NCI-H446 treated with DMSO at 0.1 percent for 48 hours (cell line): ENCODE results near the gene PIAS1.
"Not testable (repeated sequence)": the region's sequence is repeated elsewhere in the genome, so short reads cannot be mapped to it uniquely, and the experiment has no call there.

Source experiments
- DNase-seq: peaks from one replicate; lab custom pipeline; 2025; lab: John Stamatoyannopoulos, UW

PIAS1 gene

DNA sequence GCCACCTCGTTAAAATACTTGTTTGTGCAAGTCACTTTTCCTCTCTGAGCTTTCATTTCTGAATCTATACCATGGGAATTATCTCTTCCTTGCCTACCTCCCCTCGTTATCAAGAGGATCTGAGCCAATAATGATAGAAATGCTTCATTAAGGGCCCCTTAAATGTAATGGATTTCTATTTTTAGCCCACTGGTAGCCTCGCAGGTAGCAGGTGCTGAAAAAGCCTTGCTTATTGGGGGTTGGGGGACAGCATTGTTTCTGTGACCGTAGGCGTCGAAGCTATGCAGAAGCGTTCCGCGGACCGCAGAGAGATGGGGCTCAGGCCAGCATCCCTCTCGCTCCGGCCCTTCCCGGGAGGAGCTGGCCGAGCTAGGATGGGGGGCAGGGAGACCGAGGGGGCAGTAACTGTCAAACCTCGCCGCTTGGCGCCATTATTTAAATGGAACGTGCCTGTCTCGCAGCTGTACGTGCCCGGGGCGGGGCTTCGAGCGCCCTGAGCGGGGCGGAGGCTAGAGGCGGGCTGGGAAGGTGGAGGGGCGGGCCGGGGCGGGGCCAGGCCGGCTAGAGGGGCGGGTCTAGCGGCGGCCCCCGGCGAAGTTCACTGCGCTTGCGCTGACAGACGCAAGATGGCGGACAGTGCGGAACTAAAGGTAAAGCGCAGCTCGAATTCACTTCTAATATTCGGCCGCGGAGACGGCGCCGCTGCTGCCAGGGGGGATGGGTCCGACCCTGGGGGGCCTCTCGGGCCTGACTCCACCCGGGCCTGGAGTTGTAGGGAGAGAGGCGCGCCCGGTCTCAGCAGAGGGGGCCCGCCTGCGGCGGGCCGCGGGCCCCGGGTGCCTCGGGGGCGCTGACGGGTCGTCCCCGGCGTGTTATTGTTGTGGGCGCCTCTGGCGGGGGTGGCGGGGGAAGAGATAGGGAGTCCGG is at the start of gene PIAS1:
TSS of gene PIAS1 (plus strand) at position 615 of the 927 bp plus-strand sequence. CDS start at position 627, 12 bp downstream.
- DNase-seq, result peak; percentile 75

DNA sequence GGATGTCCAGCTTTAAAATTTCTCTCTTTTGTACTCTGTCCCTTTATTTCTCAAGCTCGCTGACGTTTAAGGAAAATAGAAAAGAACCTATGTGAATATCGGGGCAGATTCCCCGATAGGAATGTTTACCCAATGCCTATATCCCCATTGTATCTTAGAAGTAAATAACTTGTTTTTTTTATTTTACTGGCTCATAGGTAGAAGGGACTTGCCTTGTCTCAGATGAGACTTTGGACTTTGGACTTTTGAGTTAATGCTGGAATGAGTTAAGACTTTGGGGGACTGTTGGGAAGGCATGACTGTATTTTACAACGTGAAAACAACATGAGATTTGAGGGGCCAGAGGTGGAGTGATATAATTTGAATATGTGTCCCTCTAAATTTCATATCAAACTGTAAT is 46.5 kb upstream of the PIAS1 start:
- DNase-seq, result not testable (repeated sequence)

DNA sequence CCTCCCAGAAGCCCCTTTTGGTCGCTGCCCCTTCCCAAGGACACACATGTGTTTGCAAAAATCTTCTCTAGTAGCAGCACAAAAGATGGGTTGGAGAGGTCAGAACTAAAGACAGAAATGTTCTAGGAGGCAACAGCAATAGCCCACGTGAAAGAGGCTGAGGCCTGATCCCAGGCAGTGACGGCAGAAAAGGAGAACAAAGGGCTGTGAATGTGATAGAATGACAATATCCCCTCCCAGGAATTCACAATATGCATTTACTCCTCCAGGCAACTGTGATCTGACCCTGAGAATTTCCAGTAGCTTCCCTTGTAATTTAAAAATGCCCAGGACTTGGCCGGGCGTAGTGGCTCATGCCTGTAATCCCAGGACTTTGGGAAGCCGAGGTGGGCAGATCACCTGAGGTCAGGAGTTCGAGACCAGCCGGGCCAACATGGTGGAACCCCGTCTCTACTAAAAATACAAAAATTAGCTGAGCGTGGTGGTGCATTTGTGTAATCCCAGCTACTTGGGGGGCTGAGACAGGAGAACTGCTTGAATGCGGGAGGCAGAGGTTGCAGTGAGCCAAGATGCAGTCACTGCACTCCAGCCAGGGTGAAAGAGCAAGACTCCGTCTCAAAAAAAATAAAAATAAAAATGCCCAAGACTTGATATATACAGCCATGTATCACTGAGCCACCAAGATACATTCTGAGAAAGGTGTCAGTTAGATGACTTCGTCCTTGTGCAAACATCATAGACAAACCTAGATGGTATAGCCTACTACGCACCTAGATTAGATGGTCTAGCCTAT is 43.6 kb upstream of the PIAS1 start:
- DNase-seq, result no peak

DNA sequence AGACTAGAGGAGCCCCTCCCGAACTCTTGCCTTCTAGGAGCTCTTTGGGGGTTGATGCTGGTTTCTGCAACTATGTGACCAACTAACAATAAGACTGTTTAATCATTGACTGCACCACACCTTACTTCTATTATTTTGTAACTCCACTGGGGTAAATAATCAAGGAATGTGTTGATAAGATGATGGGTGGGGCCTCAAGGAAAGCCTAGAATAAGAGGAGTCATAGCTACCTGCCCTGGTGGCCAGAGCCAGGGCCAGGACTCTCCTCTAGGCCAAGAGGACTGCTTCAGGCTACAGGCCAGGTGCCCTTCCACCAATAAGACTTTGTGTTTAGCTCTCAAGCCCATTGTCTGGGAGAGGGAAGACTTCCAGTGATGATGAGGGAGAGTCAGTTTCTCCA is 41.2 kb upstream of the PIAS1 start:
- DNase-seq, result no peak

DNA sequence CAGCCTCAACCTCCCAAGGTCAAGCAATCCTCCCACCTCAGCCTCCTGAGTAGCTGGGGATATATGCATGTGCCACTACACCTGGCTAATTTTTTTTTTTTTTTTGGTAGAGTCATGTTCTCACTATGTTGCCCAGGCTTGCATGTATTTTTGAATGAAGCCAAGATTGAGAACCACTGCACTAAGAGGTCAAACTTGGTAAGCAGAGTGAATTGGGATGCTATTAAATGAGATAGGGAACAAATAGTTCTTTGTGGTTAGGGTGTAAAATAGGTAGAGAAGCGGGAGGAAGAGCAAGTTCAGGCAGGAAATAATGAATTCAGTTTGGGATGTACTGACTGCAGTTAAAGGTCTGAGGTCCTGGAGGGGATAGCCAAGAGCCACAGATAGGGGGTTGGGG is 39.9 kb upstream of the PIAS1 start:
- DNase-seq, result no peak

DNA sequence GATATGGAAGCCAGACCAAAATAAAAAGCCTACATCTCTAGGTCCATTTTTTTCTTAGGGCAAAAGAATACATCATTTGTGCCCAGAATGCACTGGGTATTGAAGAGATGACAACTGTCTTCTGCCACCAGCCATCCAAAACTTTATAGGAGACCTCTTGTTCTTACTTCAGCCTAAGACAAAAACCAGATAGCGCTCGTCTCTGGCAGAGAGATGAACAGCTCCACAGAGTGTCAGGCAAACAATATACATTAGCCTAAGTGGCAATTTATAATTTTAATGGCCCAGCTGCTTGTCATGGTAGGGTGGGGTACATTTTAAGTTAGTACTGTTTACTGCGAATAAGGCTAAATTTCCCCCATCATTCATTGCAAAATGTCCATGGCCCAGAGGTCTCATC is 38.9 kb upstream of the PIAS1 start:
- no peak for DNase-seq

DNA sequence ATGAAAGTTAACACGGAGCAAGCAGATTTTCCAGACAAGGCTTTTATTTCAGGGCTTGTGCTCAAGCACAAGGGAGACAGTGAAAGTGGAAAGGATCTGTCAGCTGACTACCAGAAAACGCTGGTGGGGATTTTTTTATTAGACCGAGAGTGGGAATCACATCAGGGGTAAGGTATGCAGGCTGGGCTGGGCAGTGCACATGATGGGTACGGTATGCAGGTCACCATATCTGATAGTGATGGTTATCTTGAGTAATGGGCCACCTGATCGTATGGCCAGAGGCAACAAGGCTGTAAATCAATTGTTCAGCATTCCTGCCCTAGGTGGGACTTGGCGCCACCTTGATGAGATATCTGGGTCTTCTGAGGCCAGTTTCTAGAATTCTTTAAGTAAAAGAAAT is 36.9 kb upstream of the PIAS1 start:
- DNase-seq, result no peak

DNA sequence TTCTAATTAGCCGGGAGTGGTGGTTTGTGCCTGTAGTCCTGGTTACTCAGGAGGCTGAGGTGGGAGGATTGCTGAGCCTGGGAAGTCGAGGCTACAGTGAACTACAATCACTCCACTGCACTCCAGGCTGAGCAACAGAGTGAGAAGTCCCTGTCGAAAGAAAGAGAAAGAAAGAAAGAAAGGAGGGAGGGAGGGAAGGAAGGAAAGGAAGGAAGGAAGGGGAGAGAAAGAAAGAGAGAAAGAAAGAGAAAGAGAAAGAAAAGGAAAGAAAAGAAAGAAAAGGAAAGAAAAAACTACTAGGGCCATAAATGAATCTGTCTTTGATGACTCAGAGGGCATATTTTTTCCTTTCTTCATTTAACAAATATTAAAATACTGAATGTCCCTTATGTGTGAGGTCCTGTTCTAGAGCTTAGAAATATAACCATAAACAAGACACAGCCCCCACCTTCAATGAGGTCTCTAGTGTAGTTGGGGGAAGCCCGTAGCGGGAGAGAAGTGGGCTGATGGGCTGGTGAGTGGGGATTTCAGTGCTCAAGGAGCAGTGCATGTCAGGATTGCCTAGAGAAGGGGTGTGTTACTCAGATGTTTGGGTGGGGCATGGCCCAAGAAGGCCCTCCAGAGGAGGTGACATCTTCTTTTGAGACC is 35.2 kb upstream of the PIAS1 start:
- DNase-seq, result no peak

DNA sequence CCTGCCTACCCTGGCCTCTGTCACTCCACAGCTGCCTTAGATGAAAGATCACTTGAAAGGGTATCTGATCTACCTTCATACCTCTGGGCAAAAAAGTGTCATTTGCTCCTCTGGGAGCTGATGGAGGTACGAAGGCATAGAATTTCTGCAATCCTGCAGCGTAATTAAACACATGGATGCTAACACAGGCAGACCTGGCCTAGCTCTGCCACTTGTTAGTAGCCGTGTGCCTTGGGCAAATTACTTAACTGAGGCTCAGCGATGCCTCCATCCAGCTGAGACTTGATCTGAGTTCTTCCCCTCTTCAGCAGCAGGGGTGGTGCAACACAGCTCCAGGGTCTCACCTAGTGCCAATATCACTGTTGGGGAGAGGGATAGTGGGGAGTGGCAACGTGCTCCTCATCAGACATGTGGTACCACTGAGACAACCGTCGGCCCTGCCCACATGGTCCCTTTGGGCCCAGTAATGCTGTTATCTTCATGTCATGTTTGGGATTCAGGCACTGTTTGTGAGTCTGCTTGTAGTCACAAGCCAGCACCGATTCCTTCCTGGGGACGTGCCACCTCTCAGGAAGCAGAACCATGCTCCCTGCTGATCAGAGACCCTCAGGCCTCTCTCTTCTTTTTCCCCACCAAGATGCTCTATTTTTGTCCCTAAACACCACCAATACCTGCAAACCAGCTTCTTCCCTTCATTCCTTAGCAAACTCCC is 34.1 kb upstream of the PIAS1 start:
- DNase-seq, result no peak

DNA sequence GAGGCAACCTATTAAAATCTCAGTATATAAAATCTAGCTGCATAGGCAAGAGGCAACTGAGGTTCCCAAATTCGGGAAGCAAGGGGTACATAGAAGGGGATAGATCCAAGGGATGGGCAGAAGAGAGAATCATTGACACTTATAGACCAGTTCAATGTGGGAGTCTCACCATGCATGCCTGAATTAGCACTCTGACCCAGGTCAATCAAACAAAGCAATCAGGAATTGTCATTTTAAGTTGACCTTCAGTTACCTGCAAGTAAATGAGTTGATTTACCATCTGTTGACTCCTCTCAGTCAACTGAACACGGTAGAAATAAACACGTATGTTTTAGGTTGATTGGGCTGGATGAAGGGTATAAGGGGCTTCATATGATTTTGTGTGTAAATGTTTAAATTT is 33.4 kb upstream of the PIAS1 start:
- DNase-seq, result no peak

DNA sequence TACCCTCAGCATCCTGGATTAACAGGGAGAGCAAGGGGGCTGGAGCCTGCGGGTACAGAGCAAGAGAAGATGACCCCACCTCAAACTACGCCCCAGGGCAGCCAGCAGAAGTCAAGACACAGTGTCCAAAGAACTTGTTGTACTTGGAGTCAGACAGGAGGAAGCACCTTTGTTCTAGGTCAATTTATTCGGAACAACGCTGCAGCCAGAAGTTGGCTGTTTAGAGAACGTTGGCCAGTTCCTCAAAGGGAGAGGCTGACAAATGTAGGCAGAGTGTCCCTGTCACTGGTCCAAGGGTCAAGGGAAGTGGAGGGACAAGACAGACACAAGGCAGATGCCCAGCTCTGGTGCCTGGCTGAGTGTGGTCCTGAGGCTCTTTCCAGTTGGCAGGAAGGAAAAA is 32.1 kb upstream of the PIAS1 start:
- no peak for DNase-seq

DNA sequence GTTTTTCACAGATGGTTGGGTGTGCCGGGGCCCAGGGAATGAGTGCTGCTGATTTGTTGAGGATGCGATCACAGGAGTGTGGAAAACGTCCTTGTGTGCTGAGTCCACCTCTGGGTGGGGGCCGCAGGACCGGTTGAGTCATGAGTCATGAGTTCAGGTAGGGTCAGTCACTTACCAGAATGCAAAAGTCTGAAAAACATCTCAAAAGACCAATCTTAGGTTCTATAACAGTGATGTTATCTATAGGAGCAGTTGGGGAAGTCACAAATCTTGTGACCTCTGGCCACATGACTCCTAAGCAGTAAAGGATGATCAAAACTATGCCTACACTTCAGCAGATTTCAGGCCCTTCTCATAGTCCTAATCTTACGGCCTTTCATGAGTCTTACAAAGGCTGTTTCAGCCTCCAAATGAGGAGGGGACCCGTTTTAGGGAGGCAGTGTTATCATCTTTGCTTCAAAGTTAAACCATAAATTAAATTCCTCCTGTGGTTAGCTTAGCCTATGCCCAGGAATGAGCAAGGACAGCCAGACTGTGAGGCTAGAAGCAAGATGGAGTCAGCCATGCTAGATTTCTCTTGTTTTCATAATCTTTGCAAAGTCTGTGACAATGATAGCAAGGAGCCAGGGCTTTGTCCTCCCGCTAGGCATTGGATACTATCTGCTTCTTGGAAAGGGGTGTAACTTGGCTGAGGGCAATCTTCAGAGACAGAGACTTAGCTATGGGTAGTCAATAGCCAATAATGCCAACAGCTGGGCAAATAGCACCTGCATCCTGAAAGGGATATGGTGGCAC is 30.6 kb upstream of the PIAS1 start:
- no peak for DNase-seq

DNA sequence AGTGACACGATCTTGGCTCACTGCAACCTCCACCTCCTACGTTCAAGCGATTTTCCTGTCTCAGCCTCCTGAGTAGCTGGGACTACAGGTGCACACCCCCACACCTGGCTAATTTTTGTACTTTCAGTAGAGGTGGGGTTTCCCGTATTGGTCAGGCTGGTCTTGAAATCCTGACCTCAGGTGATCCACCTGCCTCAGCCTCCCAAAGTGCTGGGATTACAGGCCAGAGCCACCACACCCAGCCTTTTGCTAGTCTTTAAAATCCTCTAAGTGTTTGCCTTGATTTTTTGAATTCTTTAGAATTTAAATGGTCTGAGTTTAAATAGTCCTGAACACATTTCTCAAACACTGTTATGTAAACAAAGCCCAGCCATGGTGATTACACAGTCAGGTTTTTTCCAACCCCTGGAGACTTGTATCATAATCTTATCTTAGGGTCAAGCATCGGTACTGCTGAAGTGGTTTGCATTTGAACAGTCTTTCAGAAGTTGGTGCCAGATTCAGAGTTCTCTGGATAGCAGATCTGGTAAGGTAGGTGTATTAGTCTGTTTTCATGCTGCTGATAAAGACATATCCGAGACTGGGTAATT is 28.2 kb upstream of the PIAS1 start:
- DNase-seq, result no peak

DNA sequence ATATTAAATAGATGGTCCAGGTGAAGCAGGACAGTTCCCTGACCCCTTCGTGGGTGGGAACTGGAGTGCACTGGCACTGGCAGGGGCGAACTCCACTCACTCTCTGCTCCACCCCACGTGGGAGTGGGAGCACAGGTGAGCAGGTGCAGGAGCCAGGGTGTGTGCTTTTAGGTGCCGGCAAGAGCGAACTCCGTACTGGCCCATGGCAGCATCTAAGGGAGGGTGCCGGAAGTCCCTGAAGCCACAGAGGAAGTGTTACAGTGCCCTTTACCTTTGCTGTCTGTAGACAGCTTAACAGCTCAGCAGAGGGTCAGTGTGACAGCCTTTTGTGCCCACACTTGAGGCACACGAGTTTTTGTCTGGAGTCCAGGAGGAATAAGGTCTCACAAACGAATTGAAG is 26.7 kb upstream of the PIAS1 start:
- DNase-seq, result no peak

DNA sequence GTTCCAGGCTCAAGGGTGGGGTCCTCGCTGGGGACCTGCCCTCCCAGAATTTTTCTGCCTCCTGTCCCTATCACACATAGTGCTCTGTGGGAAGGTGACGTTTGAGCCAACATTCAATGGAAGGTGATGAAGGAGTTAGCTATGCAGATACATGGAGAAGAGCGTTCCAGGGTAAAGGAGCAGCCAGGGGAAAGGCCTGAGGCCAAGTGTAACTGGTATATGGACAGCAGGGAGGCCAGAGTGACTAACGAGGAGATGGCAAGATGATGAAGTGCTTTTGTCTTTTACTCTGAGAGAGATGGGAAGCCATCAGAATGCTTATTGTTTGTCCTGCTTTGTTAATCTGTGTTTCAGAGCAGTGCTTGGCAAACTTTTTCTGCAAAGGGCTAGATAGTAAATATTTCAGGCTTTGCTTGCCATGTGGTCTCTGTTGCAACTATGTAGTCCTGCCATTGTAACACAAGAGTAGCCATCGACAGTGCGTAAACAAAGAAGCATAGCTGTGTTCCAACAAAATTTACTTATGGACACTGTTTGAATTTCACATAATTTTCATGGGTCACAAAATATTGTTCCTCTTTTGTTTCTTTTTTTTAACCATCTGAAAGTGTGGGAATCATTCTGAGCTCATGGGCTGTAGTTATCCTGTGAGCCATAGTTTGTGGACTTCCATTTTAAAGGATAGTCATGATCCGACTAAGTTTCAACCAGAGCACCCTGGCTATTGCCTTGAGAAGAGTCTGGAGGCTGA is 25.8 kb upstream of the PIAS1 start:
- no peak for DNase-seq

DNA sequence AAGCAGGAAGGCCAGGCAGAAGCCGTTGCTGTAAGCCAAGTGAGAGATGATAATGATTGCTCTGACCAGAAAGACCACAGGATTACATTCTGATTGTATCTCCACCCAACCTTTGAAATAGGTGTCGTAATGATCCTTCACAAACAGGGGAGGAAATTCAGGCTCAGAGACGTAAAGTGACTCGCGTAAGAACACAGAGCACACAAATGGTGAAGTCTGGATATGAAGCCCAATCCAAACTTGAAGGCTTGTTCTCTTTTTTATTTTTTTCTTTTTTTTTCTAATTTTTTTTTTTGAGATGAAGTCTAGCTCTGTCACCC is 25.3 kb upstream of the PIAS1 start:
- DNase-seq, result no peak

DNA sequence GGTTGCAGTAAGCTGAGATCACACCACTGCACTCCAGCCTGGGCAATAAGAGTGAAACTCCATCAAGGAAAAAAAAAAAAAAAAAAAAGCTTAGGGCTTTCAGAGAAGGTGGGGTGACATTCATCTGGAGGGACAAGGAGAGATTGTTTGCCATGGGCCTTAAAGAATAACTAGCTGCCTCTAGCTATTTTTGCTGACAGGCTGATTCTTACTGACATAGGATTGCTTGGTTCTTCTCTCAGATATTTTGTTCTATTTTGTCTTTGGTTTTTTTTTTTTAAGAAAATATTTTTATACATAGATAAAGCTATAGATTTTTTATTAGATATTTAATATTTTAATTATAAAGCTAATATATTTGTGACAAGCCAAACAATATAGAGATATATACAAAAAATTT is 24.2 kb upstream of the PIAS1 start:
- no peak for DNase-seq

DNA sequence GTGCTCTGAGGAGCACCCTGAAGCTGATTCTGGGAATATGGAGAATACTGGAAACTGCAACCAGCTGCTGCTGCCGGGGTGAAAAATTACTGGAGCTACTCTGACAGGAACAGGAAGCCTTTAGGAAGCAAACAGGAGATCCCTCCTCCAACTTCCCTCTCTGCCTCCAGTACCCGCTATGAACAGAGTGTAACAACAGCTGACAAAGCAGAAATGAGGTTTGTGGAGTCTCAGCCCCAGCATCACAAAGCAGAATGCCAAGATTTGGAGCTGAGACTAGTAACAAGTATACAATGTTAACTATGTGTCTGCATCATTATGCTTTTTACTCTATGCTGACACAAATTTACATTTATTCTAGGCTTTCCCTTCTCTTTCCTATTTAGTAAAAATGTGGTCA is 22.7 kb upstream of the PIAS1 start:
- DNase-seq, result no peak

DNA sequence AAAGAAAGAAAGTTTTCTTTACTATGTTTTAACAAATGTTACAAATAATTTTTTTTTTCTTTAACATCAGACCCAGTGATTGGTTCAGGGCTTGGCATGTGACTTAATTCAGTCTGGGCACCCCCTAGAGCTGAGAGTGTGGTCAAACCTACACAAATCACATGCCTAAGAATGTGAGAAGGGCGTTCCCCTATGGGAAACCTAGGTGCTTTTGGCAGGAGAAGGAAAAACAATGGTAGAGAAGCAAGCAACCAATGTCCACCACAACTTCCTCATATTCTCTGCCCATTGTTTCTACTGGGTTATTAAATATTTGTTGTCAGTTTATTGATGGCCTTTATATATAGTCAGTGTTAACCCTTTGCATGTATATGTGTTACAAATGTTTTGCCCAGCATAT is 21.4 kb upstream of the PIAS1 start:
- no peak for DNase-seq

DNA sequence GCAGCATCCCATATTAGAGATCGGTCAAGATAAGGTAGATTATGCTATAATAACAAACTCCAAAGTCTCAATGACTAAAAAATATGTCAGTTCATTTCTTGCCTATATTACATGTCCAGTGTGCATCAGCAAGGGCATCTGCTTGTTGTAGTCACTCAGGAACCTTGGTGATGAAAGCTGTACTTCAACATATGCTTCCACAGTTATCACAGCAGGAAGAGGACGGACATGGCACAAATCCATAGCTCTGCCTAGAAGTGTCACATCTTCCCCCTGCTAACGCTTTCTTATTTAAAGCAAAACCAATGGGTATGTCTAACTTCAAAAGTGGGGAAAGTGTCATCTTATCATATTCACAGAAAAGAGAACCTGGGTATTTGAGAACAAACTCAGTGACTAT is 20.0 kb upstream of the PIAS1 start:
- DNase-seq, result peak; percentile 22
